GM10266 (cell line): ENCODE data around the gene GPRC5C.

Experiments
- DNase-seq: peaks from one replicate; pipeline ENCODE4 v3.0.0; 2012; ENCODE audit errors: extremely low spot score
- CTCF ChIP-seq: IDR thresholded peaks from 2 replicates; pipeline ENCODE4 v1.5.1; 2012; ENCODE audit warnings: mild to moderate bottlenecking, low read depth; ENCODE audit not compliant: control insufficient read depth, insufficient read depth; ENCODE audit errors: missing control alignments

Gene GPRC5C

GRCh38 chr17:74433421-74434121 lies 1.7 kb downstream of the GPRC5C start:
- DNase-seq, result no peak

GRCh38 chr17:74435775-74436359 lies 4.0 kb downstream of the GPRC5C start:
- no peak for TF ChIP-seq CTCF
- DNase-seq, result no peak

More at GRCh38 chr17:74433421-74434121, 1.7 kb downstream of the GPRC5C start:
- TF ChIP-seq CTCF, result no peak

- TF ChIP-seq CTCF, result peak; percentile 58
- no peak for DNase-seq
Measured at GRCh38 chr17:74437702-74438101, 5.8 kb downstream of the GPRC5C start.

- no peak for DNase-seq
- TF ChIP-seq CTCF, result no peak
Measured at GRCh38 chr17:74439691-74440567, 8.0 kb downstream of the GPRC5C start.

GRCh38 chr17:74441537-74441936 lies 9.6 kb downstream of the GPRC5C start:
- no peak for TF ChIP-seq CTCF
- no peak for DNase-seq

- DNase-seq, result no peak
- TF ChIP-seq CTCF, result no peak
Measured at GRCh38 chr17:74442291-74442669, 10.4 kb downstream of the GPRC5C start.
